H1 (cell line): Measurements from ENCODE around the gene C3. TPM values are rescaled to one million over a fixed set of nuclear protein-coding genes. Genes with fewer than 3 reads are reported as not detected.
A peak's percentile ranks its signal among the peaks of the same experiment; 100 is the strongest.

ENCODE experiments used
- CTCF ChIA-PET: fragments of 300-600 bp; sonication (Branson Sonifier 250); formaldehyde crosslinking; loops from one replicate; lab custom pipeline; 2021; ENCODE audit not compliant: partially characterized antibody; lab: Charles Lee
- POLR2A ChIA-PET: fragments of 300-600 bp; sonication (Branson Sonifier 250); formaldehyde crosslinking; loops from one replicate; lab custom pipeline; 2021; ENCODE audit warnings: inconsistent platforms; ENCODE audit not compliant: partially characterized antibody; lab: Charles Lee
- DNase-seq, 2 experiments: peaks; one replicate each; pipeline versions ENCODE4 v3.0.0 to v3.0.0-alpha.2; 2010 to 2022; ENCODE audit warnings: low spot score in 2 of 2, low read depth in 1 of 2, mixed read lengths in 1 of 2
- FAIRE-seq: peaks from 2 replicates; lab custom pipeline; 2011; peaks lifted over from hg19 to GRCh38; lab: Jason Lieb, UNC
- H2AFZ ChIP-seq: 2 replicates; pipeline ENCODE4 v1.8.1; 2012; ENCODE audit warnings: low read length, inconsistent platforms
- H2AK5ac ChIP-seq: 2 replicates; pipeline ENCODE4 v1.6.1; 2013; ENCODE audit warnings: low read depth, low read length
- H2BK120ac ChIP-seq: replicated peaks from 2 replicates; pipeline ENCODE3; 2013; ENCODE audit warnings: low read depth, low read length, inconsistent platforms
- H2BK12ac ChIP-seq: 2 replicates; pipeline ENCODE4 v1.6.1; 2013; ENCODE audit warnings: low read depth, low read length
- H2BK15ac ChIP-seq: 2 replicates; pipeline ENCODE4 v1.6.1; 2013; ENCODE audit warnings: low read length
- H2BK20ac ChIP-seq: 2 replicates; pipeline ENCODE4 v1.6.1; 2013; ENCODE audit warnings: low read length
- H2BK5ac ChIP-seq: 2 replicates; pipeline ENCODE4 v1.6.1; 2013; ENCODE audit warnings: low read depth, low read length
- H3K14ac ChIP-seq: 2 replicates; pipeline ENCODE4 v1.6.1; 2013; ENCODE audit warnings: inconsistent platforms; ENCODE audit not compliant: insufficient read length
- H3K18ac ChIP-seq: 2 replicates; pipeline ENCODE4 v1.6.1; 2013; ENCODE audit warnings: low read length; ENCODE audit errors: extremely low read depth
- H3K23ac ChIP-seq: 2 replicates; pipeline ENCODE4 v1.6.1; 2013; ENCODE audit warnings: inconsistent platforms; ENCODE audit not compliant: insufficient read length
- H3K23me2 ChIP-seq: 2 replicates; pipeline ENCODE4 v1.6.1; 2013; ENCODE audit warnings: low read depth, low read length
- H3K27ac ChIP-seq: 2 replicates; pipeline ENCODE4 v1.6.1; 2011; ENCODE audit warnings: low read depth, low read length, inconsistent platforms
- H3K27me3 ChIP-seq, 4 experiments: replicated peaks in 1 of 4; 1 replicate in 1 of 4; 2 replicates in 3 of 4; pipeline versions ENCODE4 v1.6.1 to v1.8.1; 2011 to 2013; ENCODE audit warnings: low read length in 3 of 4, mild to moderate bottlenecking in 3 of 4, inconsistent platforms in 2 of 4, mixed read lengths in 2 of 4, moderate library complexity in 1 of 4; ENCODE audit not compliant: control insufficient read depth in 3 of 4, insufficient read depth in 3 of 4; ENCODE audit errors: extremely low read depth in 1 of 4
- H3K36me3 ChIP-seq, 4 experiments: 2 replicates each; pipeline versions ENCODE4 v1.6.1 to v1.8.1; 2011 to 2013; ENCODE audit warnings: mild to moderate bottlenecking in 4 of 4, low read length in 3 of 4, moderate library complexity in 2 of 4, control low read depth in 1 of 4, inconsistent platforms in 1 of 4; ENCODE audit not compliant: insufficient read depth in 4 of 4, control insufficient read depth in 2 of 4
- H3K4ac ChIP-seq: replicated peaks from 2 replicates; pipeline ENCODE3; 2013; ENCODE audit warnings: low read length, low read depth, mixed read lengths, inconsistent platforms; ENCODE audit not compliant: insufficient read length
- H3K4me1 ChIP-seq, 4 experiments: replicated peaks in 1 of 4; 1 replicate in 1 of 4; 2 replicates in 3 of 4; pipeline versions ENCODE4 v1.6.1 to v1.8.1; 2011 to 2013; ENCODE audit warnings: low read length in 3 of 4, inconsistent platforms in 2 of 4, mixed read lengths in 1 of 4; ENCODE audit not compliant: insufficient read depth in 4 of 4, control insufficient read depth in 3 of 4
- H3K4me2 ChIP-seq, 2 experiments: 2 replicates each; pipeline versions ENCODE4 v1.6.1 to v1.8.1; 2011 to 2013; ENCODE audit warnings: low read depth in 2 of 2, low read length in 2 of 2, control low read depth in 1 of 2, inconsistent platforms in 1 of 2, mild to moderate bottlenecking in 1 of 2; ENCODE audit not compliant: insufficient read depth in 1 of 2
- H3K4me3 ChIP-seq, 4 experiments: fragments of 200-600, 300-600 bp in 1 of 4; sonication (generic), shearing (Covaris generic), sonication (Bioruptor Twin) in 1 of 4; 2 replicates each; pipeline versions ENCODE4 v1.5.1 to v1.8.1; 2011 to 2016; ENCODE audit warnings: low read length in 4 of 4, low read depth in 3 of 4, control low read depth in 2 of 4, inconsistent platforms in 2 of 4, mild to moderate bottlenecking in 2 of 4, mixed read lengths in 1 of 4, moderate library complexity in 1 of 4; ENCODE audit not compliant: insufficient read depth in 2 of 4; ENCODE audit errors: extremely low read depth in 1 of 4
- H3K56ac ChIP-seq: replicated peaks from 2 replicates; pipeline ENCODE3; 2013; ENCODE audit warnings: low read depth, mild to moderate bottlenecking, mixed read lengths, low read length, inconsistent platforms; ENCODE audit not compliant: insufficient read length
- H3K79me1 ChIP-seq: 2 replicates; pipeline ENCODE4 v1.6.1; 2013; ENCODE audit warnings: low read depth, low read length, control low read depth
- H3K79me2 ChIP-seq, 2 experiments: 2 replicates each; pipeline versions ENCODE4 v1.6.1 to v1.8.1; 2012 to 2013; ENCODE audit warnings: low read length in 2 of 2, mild to moderate bottlenecking in 2 of 2, inconsistent platforms in 1 of 2; ENCODE audit not compliant: insufficient read depth in 2 of 2, control insufficient read depth in 1 of 2
- H3K9ac ChIP-seq, 4 experiments: replicated peaks in 1 of 4; 1 replicate in 1 of 4; 2 replicates in 3 of 4; pipeline versions ENCODE4 v1.6.1 to v1.8.1; 2011 to 2013; ENCODE audit warnings: low read depth in 3 of 4, low read length in 3 of 4, control low read depth in 2 of 4, mild to moderate bottlenecking in 2 of 4, moderate library complexity in 2 of 4, inconsistent platforms in 1 of 4; ENCODE audit errors: extremely low read depth in 1 of 4
- H3K9me3 ChIP-seq, 2 experiments: 2 replicates each; pipeline versions ENCODE4 v1.6.1 to v1.8.1; 2012 to 2013; ENCODE audit warnings: mild to moderate bottlenecking in 2 of 2, moderate library complexity in 2 of 2, control low read depth in 1 of 2, inconsistent platforms in 1 of 2, low read depth in 1 of 2, low read length in 1 of 2, mixed read lengths in 1 of 2; ENCODE audit not compliant: insufficient read depth in 2 of 2
- H4K20me1 ChIP-seq, 2 experiments: replicated peaks in 1 of 2; 2 replicates each; pipeline versions ENCODE3 to v1.8.1; 2011 to 2013; ENCODE audit warnings: inconsistent platforms in 2 of 2, low read length in 2 of 2, mild to moderate bottlenecking in 1 of 2; ENCODE audit not compliant: insufficient read depth in 2 of 2, control insufficient read depth in 1 of 2
- H4K5ac ChIP-seq: 2 replicates; pipeline ENCODE4 v1.6.1; 2013; ENCODE audit warnings: low read length, low read depth, mixed read lengths, inconsistent platforms; ENCODE audit not compliant: insufficient read length
- H4K8ac ChIP-seq: 2 replicates; pipeline ENCODE4 v1.8.0; 2013; ENCODE audit warnings: mild to moderate bottlenecking, moderate library complexity, low read length, inconsistent platforms; ENCODE audit not compliant: insufficient read depth; ENCODE audit errors: extremely low read depth
- H4K91ac ChIP-seq: replicated peaks from 2 replicates; pipeline ENCODE3; 2013; ENCODE audit warnings: low read length, mixed read lengths, inconsistent platforms; ENCODE audit not compliant: insufficient read length
- BACH1 ChIP-seq: IDR thresholded peaks from 2 replicates; pipeline ENCODE4 v1.6.1; 2012; ENCODE audit warnings: low read length, improper control_type of control experiment
- BRCA1 ChIP-seq: IDR thresholded peaks from 2 replicates; pipeline ENCODE4 v1.6.1; 2012; ENCODE audit warnings: low read depth, low read length, improper control_type of control experiment
- EP300 ChIP-seq, 2 experiments: IDR thresholded peaks; 1 replicate in 1 of 2; 2 replicates in 1 of 2; pipeline ENCODE4 v1.6.1; 2011 to 2012; ENCODE audit warnings: low read depth in 2 of 2, low read length in 2 of 2, mild to moderate bottlenecking in 2 of 2, borderline replicate concordance in 1 of 2, inconsistent platforms in 1 of 2, moderate library complexity in 1 of 2
- EZH2 ChIP-seq: fragments of 200-600 bp; sonication (generic); IDR thresholded peaks from 2 replicates; pipeline ENCODE4 v1.7.1; 2012; ENCODE audit warnings: low read depth, mild to moderate bottlenecking, moderate library complexity, low read length, inconsistent platforms; ENCODE audit not compliant: severe bottlenecking
- GTF2F1 ChIP-seq: IDR thresholded peaks from 2 replicates; pipeline ENCODE4 v1.6.1; 2012; ENCODE audit warnings: low read depth, low read length, improper control_type of control experiment, borderline replicate concordance
- HDAC2 ChIP-seq, 2 experiments: fragments of 300-600 bp in 1 of 2; sonication (generic) in 1 of 2; IDR thresholded peaks; 2 replicates each; pipeline ENCODE4 v1.6.1; 2011 to 2012; ENCODE audit warnings: low read depth in 2 of 2, low read length in 2 of 2, mild to moderate bottlenecking in 2 of 2, moderate library complexity in 2 of 2, borderline replicate concordance in 1 of 2, inconsistent platforms in 1 of 2
- KDM1A ChIP-seq: fragments of 200-600, 300-600 bp; sonication (generic); IDR thresholded peaks from 2 replicates; pipeline ENCODE4 v1.7.1; 2016; ENCODE audit warnings: mild to moderate bottlenecking, low read length, borderline replicate concordance
- MAFK ChIP-seq: IDR thresholded peaks from 2 replicates; pipeline ENCODE4 v1.6.1; 2012; ENCODE audit warnings: low read depth, mild to moderate bottlenecking, improper control_type of control experiment, low read length
- MAX ChIP-seq: IDR thresholded peaks from 2 replicates; pipeline ENCODE4 v1.6.1; 2012; ENCODE audit warnings: inconsistent platforms
- POU5F1 ChIP-seq: IDR thresholded peaks from 2 replicates; pipeline ENCODE4 v1.6.1; 2011; ENCODE audit warnings: low read depth, mild to moderate bottlenecking, low read length, moderate library complexity
- RFX5 ChIP-seq: IDR thresholded peaks from 2 replicates; pipeline ENCODE4 v1.6.1; 2011; ENCODE audit warnings: low read depth, low read length, improper control_type of control experiment, borderline replicate concordance
- SIN3A ChIP-seq, 2 experiments: IDR thresholded peaks in 1 of 2; conservative IDR thresholded peaks in 1 of 2; 2 replicates each; pipeline ENCODE4 v1.6.1; 2011 to 2012; ENCODE audit warnings: low read length in 2 of 2, improper control_type of control experiment in 1 of 2, low read depth in 1 of 2, mild to moderate bottlenecking in 1 of 2
- SP4 ChIP-seq: IDR thresholded peaks from 2 replicates; pipeline ENCODE4 v1.6.1; 2012; ENCODE audit warnings: low read length, inconsistent platforms
- TCF12 ChIP-seq: IDR thresholded peaks from 2 replicates; pipeline ENCODE4 v1.6.1; 2011; ENCODE audit warnings: low read depth, mild to moderate bottlenecking, low read length
- WGBS, 2 experiments: shearing (Covaris generic) in 1 of 2; methylation state at CpG; one replicate each; pipeline versions ENCODE4 v1.1.6 to v1.1.7; 2013 to 2015; ENCODE audit warnings: low lambda C conversion rate in 2 of 2, mixed read lengths in 2 of 2, inconsistent platforms in 1 of 2, low coverage in 1 of 2, missing lambda C conversion rate in 1 of 2; ENCODE audit not compliant: insufficient replicate concordance in 2 of 2, insufficient coverage in 1 of 2, insufficient read length in 1 of 2; ENCODE audit errors: extremely low coverage in 1 of 2, missing lambda C conversion rate in 1 of 2; 5-methylcytosine and 5-hydroxymethylcytosine counted together
- polyA plus RNA-seq, 7 experiments: library from polyadenylated mRNA; depleted of rRNA in 3 of 7; stranded (reverse) in 5 of 7; unstranded in 2 of 7; fragments of >200 nt in 5 of 7; fragments of 200-250 nt in 2 of 7; gene quantifications; 1 replicate in 5 of 7; 2 replicates in 1 of 7; 4 replicates in 1 of 7; pipeline versions ENCODE4 v1.2.1 to v1.2.3, GENCODE V29; 2011 to 2013; ENCODE audit warnings: missing spikeins in 2 of 7, mixed read lengths in 2 of 7
- total RNA-seq: library from RNA; stranded (reverse); fragmentation: NEBNext Ultra II Directional; extraction: Animal tissue kit (Norgen Biotek cat#: 25700); gene quantifications from 2 replicates; pipeline ENCODE4 v1.2.1, GENCODE V29; 2021

C3 gene
- total and polyA plus RNA-seq, 2 of the 8 experiments (the other 6 are each of a cell fraction or from before 2014, with no cell fraction given) = 6.4 to 12.8 TPM

GRCh38 chr19:6723738-6724137 is 3.3 kb upstream of the C3 start:
- Histone ChIP-seq H3K4ac (peak overlapping the region; percentile 81), H2AK5ac (no peak overlapping the region), H4K8ac (no peak overlapping the region), H4K91ac (no peak overlapping the region), H3K9me3 (no peaks in the 10 kb centered on the region), H3K4me1 (peaks cover 0 to 8% (median 3%) of the 10 kb centered on the region in 4 experiments; a peak in 3 of 7 replicates), H3K4me3 (no peak overlapping the region), H2BK20ac (no peak overlapping the region), H2BK12ac (no peak overlapping the region), H2BK5ac (no peak overlapping the region), H3K4me2 (no peak overlapping the region), H3K36me3 (no peaks in the 10 kb centered on the region), H3K79me1 (no peaks in the 10 kb centered on the region), H2BK120ac (no peak overlapping the region), H3K18ac (no peak overlapping the region), H4K5ac (no peak overlapping the region), H2AFZ (no peak overlapping the region), H3K9ac (no peak overlapping the region), H3K56ac (no peak overlapping the region), H3K27ac (no peak overlapping the region), H3K79me2 (no peaks in the 10 kb centered on the region), H3K14ac (no peak overlapping the region), H2BK15ac (no peak overlapping the region), H3K23me2 (peaks cover 4% of the 10 kb centered on the region; the same call in 1 of the 2 replicates), H4K20me1 (no peaks in the 10 kb centered on the region), H3K27me3 (no peaks in the 10 kb centered on the region), H3K23ac (no peak overlapping the region)
- DNase-seq = no peak
- FAIRE-seq = no peak
- WGBS, 2 experiments = 87% methylated on average over 5 of the region's 5 CpGs; no CpG with 5 or more reads in 1 of the 2 experiments
- CTCF ChIA-PET = interaction anchor here (1.8 to 7.2 kb wide), 2 partner anchors 13 to 172 kb away, joined by 4 to 31 read pairs; partner anchors contain the start of gene GPR108
- POLR2A ChIA-PET = interaction anchor here (1.1 to 3.6 kb wide), 2 partner anchors 9 to 12 kb away, joined by 3 to 14 read pairs; partner anchors contain the start of gene GPR108
- TF ChIP-seq MAFK = no peak
- TF ChIP-seq KDM1A = no peak
- TF ChIP-seq TCF12 = no peak
- no peak for TF ChIP-seq EZH2
- no peak for TF ChIP-seq HDAC2 (IDR thresholded peaks at IDR 0.05; ENCODE audit: borderline replicate concordance in 1 of 2, low read depth in 2 of 2, low read length in 2 of 2)
- no peak for TF ChIP-seq SP4
- TF ChIP-seq MAX = no peak
- no peak for TF ChIP-seq BACH1
- no peak for TF ChIP-seq POU5F1
- TF ChIP-seq EP300 (IDR thresholded peaks at IDR 0.05; ENCODE audit: borderline replicate concordance in 1 of 2, low read depth in 2 of 2, low read length in 2 of 2) = no peak
- TF ChIP-seq BRCA1 = no peak
- TF ChIP-seq RFX5 = no peak
- no peak for TF ChIP-seq GTF2F1
- TF ChIP-seq SIN3A (conservative IDR thresholded peaks at IDR 0.05 in 1 of 2, IDR thresholded peaks at IDR 0.05 in 1 of 2; ENCODE audit: low read depth in 1 of 2, low read length in 2 of 2) = no peak
